H1 (cell line): ENCODE measurements around the gene CCNE1. TPM values are rescaled to one million over a fixed set of nuclear protein-coding genes. Genes with fewer than 3 reads are reported as not detected.

Experiments
- CTCF ChIA-PET: fragments of 300-600 bp; sonication (Branson Sonifier 250); formaldehyde crosslinking; loops from one replicate; lab custom pipeline; 2021; ENCODE audit not compliant: partially characterized antibody; lab: Charles Lee
- POLR2A ChIA-PET: fragments of 300-600 bp; sonication (Branson Sonifier 250); formaldehyde crosslinking; loops from one replicate; lab custom pipeline; 2021; ENCODE audit warnings: inconsistent platforms; ENCODE audit not compliant: partially characterized antibody; lab: Charles Lee
- DNase-seq, 2 experiments: peaks; one replicate each; pipeline versions ENCODE4 v3.0.0 to v3.0.0-alpha.2; 2010 to 2022; ENCODE audit warnings: low spot score in 2 of 2, low read depth in 1 of 2, mixed read lengths in 1 of 2
- FAIRE-seq: peaks from 2 replicates; lab custom pipeline; 2011; peaks lifted over from hg19 to GRCh38; lab: Jason Lieb, UNC
- H2AFZ ChIP-seq: 2 replicates; pipeline ENCODE4 v1.8.1; 2012; ENCODE audit warnings: low read length, inconsistent platforms
- H2AK5ac ChIP-seq: 2 replicates; pipeline ENCODE4 v1.6.1; 2013; ENCODE audit warnings: low read depth, low read length
- H2BK120ac ChIP-seq: replicated peaks from 2 replicates; pipeline ENCODE3; 2013; ENCODE audit warnings: low read depth, low read length, inconsistent platforms
- H2BK12ac ChIP-seq: 2 replicates; pipeline ENCODE4 v1.6.1; 2013; ENCODE audit warnings: low read depth, low read length
- H2BK15ac ChIP-seq: 2 replicates; pipeline ENCODE4 v1.6.1; 2013; ENCODE audit warnings: low read length
- H2BK20ac ChIP-seq: 2 replicates; pipeline ENCODE4 v1.6.1; 2013; ENCODE audit warnings: low read length
- H2BK5ac ChIP-seq: 2 replicates; pipeline ENCODE4 v1.6.1; 2013; ENCODE audit warnings: low read depth, low read length
- H3K14ac ChIP-seq: 2 replicates; pipeline ENCODE4 v1.6.1; 2013; ENCODE audit warnings: inconsistent platforms; ENCODE audit not compliant: insufficient read length
- H3K18ac ChIP-seq: 2 replicates; pipeline ENCODE4 v1.6.1; 2013; ENCODE audit warnings: low read length; ENCODE audit errors: extremely low read depth
- H3K23ac ChIP-seq: 2 replicates; pipeline ENCODE4 v1.6.1; 2013; ENCODE audit warnings: inconsistent platforms; ENCODE audit not compliant: insufficient read length
- H3K23me2 ChIP-seq: 2 replicates; pipeline ENCODE4 v1.6.1; 2013; ENCODE audit warnings: low read depth, low read length
- H3K27ac ChIP-seq: 2 replicates; pipeline ENCODE4 v1.6.1; 2011; ENCODE audit warnings: low read depth, low read length, inconsistent platforms
- H3K27me3 ChIP-seq, 4 experiments: replicated peaks in 1 of 4; 1 replicate in 1 of 4; 2 replicates in 3 of 4; pipeline versions ENCODE4 v1.6.1 to v1.8.1; 2011 to 2013; ENCODE audit warnings: low read length in 3 of 4, mild to moderate bottlenecking in 3 of 4, inconsistent platforms in 2 of 4, mixed read lengths in 2 of 4, moderate library complexity in 1 of 4; ENCODE audit not compliant: control insufficient read depth in 3 of 4, insufficient read depth in 3 of 4; ENCODE audit errors: extremely low read depth in 1 of 4
- H3K36me3 ChIP-seq, 4 experiments: 2 replicates each; pipeline versions ENCODE4 v1.6.1 to v1.8.1; 2011 to 2013; ENCODE audit warnings: mild to moderate bottlenecking in 4 of 4, low read length in 3 of 4, moderate library complexity in 2 of 4, control low read depth in 1 of 4, inconsistent platforms in 1 of 4; ENCODE audit not compliant: insufficient read depth in 4 of 4, control insufficient read depth in 2 of 4
- H3K4ac ChIP-seq: replicated peaks from 2 replicates; pipeline ENCODE3; 2013; ENCODE audit warnings: low read length, low read depth, mixed read lengths, inconsistent platforms; ENCODE audit not compliant: insufficient read length
- H3K4me1 ChIP-seq, 4 experiments: replicated peaks in 1 of 4; 1 replicate in 1 of 4; 2 replicates in 3 of 4; pipeline versions ENCODE4 v1.6.1 to v1.8.1; 2011 to 2013; ENCODE audit warnings: low read length in 3 of 4, inconsistent platforms in 2 of 4, mixed read lengths in 1 of 4; ENCODE audit not compliant: insufficient read depth in 4 of 4, control insufficient read depth in 3 of 4
- H3K4me2 ChIP-seq, 2 experiments: 2 replicates each; pipeline versions ENCODE4 v1.6.1 to v1.8.1; 2011 to 2013; ENCODE audit warnings: low read depth in 2 of 2, low read length in 2 of 2, control low read depth in 1 of 2, inconsistent platforms in 1 of 2, mild to moderate bottlenecking in 1 of 2; ENCODE audit not compliant: insufficient read depth in 1 of 2
- H3K4me3 ChIP-seq, 4 experiments: fragments of 200-600, 300-600 bp in 1 of 4; sonication (generic), shearing (Covaris generic), sonication (Bioruptor Twin) in 1 of 4; 2 replicates each; pipeline versions ENCODE4 v1.5.1 to v1.8.1; 2011 to 2016; ENCODE audit warnings: low read length in 4 of 4, low read depth in 3 of 4, control low read depth in 2 of 4, inconsistent platforms in 2 of 4, mild to moderate bottlenecking in 2 of 4, mixed read lengths in 1 of 4, moderate library complexity in 1 of 4; ENCODE audit not compliant: insufficient read depth in 2 of 4; ENCODE audit errors: extremely low read depth in 1 of 4
- H3K56ac ChIP-seq: replicated peaks from 2 replicates; pipeline ENCODE3; 2013; ENCODE audit warnings: low read depth, mild to moderate bottlenecking, mixed read lengths, low read length, inconsistent platforms; ENCODE audit not compliant: insufficient read length
- H3K79me1 ChIP-seq: 2 replicates; pipeline ENCODE4 v1.6.1; 2013; ENCODE audit warnings: low read depth, low read length, control low read depth
- H3K79me2 ChIP-seq, 2 experiments: 2 replicates each; pipeline versions ENCODE4 v1.6.1 to v1.8.1; 2012 to 2013; ENCODE audit warnings: low read length in 2 of 2, mild to moderate bottlenecking in 2 of 2, inconsistent platforms in 1 of 2; ENCODE audit not compliant: insufficient read depth in 2 of 2, control insufficient read depth in 1 of 2
- H3K9ac ChIP-seq, 4 experiments: replicated peaks in 1 of 4; 1 replicate in 1 of 4; 2 replicates in 3 of 4; pipeline versions ENCODE4 v1.6.1 to v1.8.1; 2011 to 2013; ENCODE audit warnings: low read depth in 3 of 4, low read length in 3 of 4, control low read depth in 2 of 4, mild to moderate bottlenecking in 2 of 4, moderate library complexity in 2 of 4, inconsistent platforms in 1 of 4; ENCODE audit errors: extremely low read depth in 1 of 4
- H3K9me3 ChIP-seq, 2 experiments: 2 replicates each; pipeline versions ENCODE4 v1.6.1 to v1.8.1; 2012 to 2013; ENCODE audit warnings: mild to moderate bottlenecking in 2 of 2, moderate library complexity in 2 of 2, control low read depth in 1 of 2, inconsistent platforms in 1 of 2, low read depth in 1 of 2, low read length in 1 of 2, mixed read lengths in 1 of 2; ENCODE audit not compliant: insufficient read depth in 2 of 2
- H4K20me1 ChIP-seq, 2 experiments: replicated peaks in 1 of 2; 2 replicates each; pipeline versions ENCODE3 to v1.8.1; 2011 to 2013; ENCODE audit warnings: inconsistent platforms in 2 of 2, low read length in 2 of 2, mild to moderate bottlenecking in 1 of 2; ENCODE audit not compliant: insufficient read depth in 2 of 2, control insufficient read depth in 1 of 2
- H4K5ac ChIP-seq: 2 replicates; pipeline ENCODE4 v1.6.1; 2013; ENCODE audit warnings: low read length, low read depth, mixed read lengths, inconsistent platforms; ENCODE audit not compliant: insufficient read length
- H4K8ac ChIP-seq: 2 replicates; pipeline ENCODE4 v1.8.0; 2013; ENCODE audit warnings: mild to moderate bottlenecking, moderate library complexity, low read length, inconsistent platforms; ENCODE audit not compliant: insufficient read depth; ENCODE audit errors: extremely low read depth
- H4K91ac ChIP-seq: replicated peaks from 2 replicates; pipeline ENCODE3; 2013; ENCODE audit warnings: low read length, mixed read lengths, inconsistent platforms; ENCODE audit not compliant: insufficient read length
- BRCA1 ChIP-seq: IDR thresholded peaks from 2 replicates; pipeline ENCODE4 v1.6.1; 2012; ENCODE audit warnings: low read depth, low read length, improper control_type of control experiment
- NANOG ChIP-seq: IDR thresholded peaks from 2 replicates; pipeline ENCODE4 v1.6.1; 2011; ENCODE audit warnings: low read length, low read depth, mild to moderate bottlenecking, inconsistent platforms; ENCODE audit not compliant: insufficient read depth, poor library complexity, severe bottlenecking
- TBP ChIP-seq: IDR thresholded peaks from 2 replicates; pipeline ENCODE4 v1.6.1; 2011; ENCODE audit warnings: low read depth, low read length, improper control_type of control experiment
- TEAD4 ChIP-seq: IDR thresholded peaks from 2 replicates; pipeline ENCODE4 v1.6.1; 2012; ENCODE audit warnings: low read depth, low read length, inconsistent platforms, mixed read lengths
- WGBS, 2 experiments: shearing (Covaris generic) in 1 of 2; methylation state at CpG; one replicate each; pipeline versions ENCODE4 v1.1.6 to v1.1.7; 2013 to 2015; ENCODE audit warnings: low lambda C conversion rate in 2 of 2, mixed read lengths in 2 of 2, inconsistent platforms in 1 of 2, low coverage in 1 of 2, missing lambda C conversion rate in 1 of 2; ENCODE audit not compliant: insufficient replicate concordance in 2 of 2, insufficient coverage in 1 of 2, insufficient read length in 1 of 2; ENCODE audit errors: extremely low coverage in 1 of 2, missing lambda C conversion rate in 1 of 2; 5-methylcytosine and 5-hydroxymethylcytosine counted together
- polyA plus RNA-seq, 7 experiments: library from polyadenylated mRNA; depleted of rRNA in 3 of 7; stranded (reverse) in 5 of 7; unstranded in 2 of 7; fragments of >200 nt in 5 of 7; fragments of 200-250 nt in 2 of 7; gene quantifications; 1 replicate in 5 of 7; 2 replicates in 1 of 7; 4 replicates in 1 of 7; pipeline versions ENCODE4 v1.2.1 to v1.2.3, GENCODE V29; 2011 to 2013; ENCODE audit warnings: missing spikeins in 2 of 7, mixed read lengths in 2 of 7
- total RNA-seq: library from RNA; stranded (reverse); fragmentation: NEBNext Ultra II Directional; extraction: Animal tissue kit (Norgen Biotek cat#: 25700); gene quantifications from 2 replicates; pipeline ENCODE4 v1.2.1, GENCODE V29; 2021

CCNE1 gene
- total and polyA plus RNA-seq, 2 of the 8 experiments (the other 6 are each of a cell fraction or from before 2014, with no cell fraction given), result 43.2 to 44.6 TPM

- H4K20me1 ChIP-seq, result peaks cover 0 to 4% of the 10 kb centered on the region in 2 experiments
- no peak overlapping the region for H3K14ac ChIP-seq
- CTCF ChIA-PET, result interaction anchor here (0.6 to 2.2 kb wide), 6 partner anchors 18 to 534 kb away, joined by 3 to 7 read pairs (median 4); no protein-coding TSS in a partner anchor
- H2BK120ac ChIP-seq, result no peak overlapping the region
- no peak for TF ChIP-seq TBP
- no peak for TF ChIP-seq BRCA1
- TF ChIP-seq NANOG, result no peak
- TF ChIP-seq TEAD4, result no peak
- DNase-seq, result no peak
- no peaks in the 10 kb centered on the region for H3K79me1 ChIP-seq
- H2BK5ac ChIP-seq, result no peak overlapping the region
- no peak overlapping the region for H3K56ac ChIP-seq
- H3K4ac ChIP-seq, result no peak overlapping the region
- peaks cover 7% of the 10 kb centered on the region; the same call in 1 of the 2 replicates for H3K23me2 ChIP-seq
- no peak overlapping the region for H3K18ac ChIP-seq
- FAIRE-seq, result no peak
- no peak overlapping the region for H3K23ac ChIP-seq
- H2BK12ac ChIP-seq, result no peak overlapping the region
- H2AK5ac ChIP-seq, result no peak overlapping the region
- peaks cover 0 to 10% (median 7%) of the 10 kb centered on the region in 4 experiments; a peak in 3 of 7 replicates for H3K27me3 ChIP-seq
- no peak overlapping the region for H3K27ac ChIP-seq
- no peak overlapping the region for H4K91ac ChIP-seq
- H2AFZ ChIP-seq, result peak overlapping the region; percentile 47; the same call in 1 of the 2 replicates
- no peak overlapping the region for H4K5ac ChIP-seq
- H3K9ac ChIP-seq, result no peak overlapping the region; a peak in 1 of 7 replicates
- POLR2A ChIA-PET, result interaction anchor here (1.3 to 2.8 kb wide), 3 partner anchors 9 to 19 kb away, joined by 3 to 9 read pairs (median 3); no protein-coding TSS in a partner anchor
- H3K36me3 ChIP-seq, result no peaks in the 10 kb centered on the region
- H2BK15ac ChIP-seq, result no peak overlapping the region
- WGBS, 2 experiments, result 87% methylated on average over 19 of the region's 22 CpGs; no CpG with 5 or more reads in 1 of the 2 experiments
- no peak overlapping the region for H3K4me2 ChIP-seq
- no peak overlapping the region for H3K4me3 ChIP-seq
- H4K8ac ChIP-seq, result no peak overlapping the region; the same call in 1 of the 2 replicates
- H3K79me2 ChIP-seq, result no peaks in the 10 kb centered on the region
- H3K4me1 ChIP-seq, result peaks cover 0 to 10% (median 4%) of the 10 kb centered on the region in 4 experiments; a peak in 5 of 7 replicates
- H2BK20ac ChIP-seq, result no peak overlapping the region
- H3K9me3 ChIP-seq, result no peaks in the 10 kb centered on the region
Observed at GRCh38 chr19:29840066-29840950, 28.5 kb downstream of the CCNE1 start.
